HG03575 (cell line): ENCODE data around the gene ERMARD.

Experiments
- ATAC-seq: cut with Tn5 transposase; IDR thresholded peaks from one replicate; pipeline ENCODE4 v1.9.1; 2021; ENCODE audit not compliant: unreplicated experiment, insufficient number of reproducible peaks, low FRiP score; ENCODE audit errors: extremely low read depth

The ERMARD gene

DNA sequence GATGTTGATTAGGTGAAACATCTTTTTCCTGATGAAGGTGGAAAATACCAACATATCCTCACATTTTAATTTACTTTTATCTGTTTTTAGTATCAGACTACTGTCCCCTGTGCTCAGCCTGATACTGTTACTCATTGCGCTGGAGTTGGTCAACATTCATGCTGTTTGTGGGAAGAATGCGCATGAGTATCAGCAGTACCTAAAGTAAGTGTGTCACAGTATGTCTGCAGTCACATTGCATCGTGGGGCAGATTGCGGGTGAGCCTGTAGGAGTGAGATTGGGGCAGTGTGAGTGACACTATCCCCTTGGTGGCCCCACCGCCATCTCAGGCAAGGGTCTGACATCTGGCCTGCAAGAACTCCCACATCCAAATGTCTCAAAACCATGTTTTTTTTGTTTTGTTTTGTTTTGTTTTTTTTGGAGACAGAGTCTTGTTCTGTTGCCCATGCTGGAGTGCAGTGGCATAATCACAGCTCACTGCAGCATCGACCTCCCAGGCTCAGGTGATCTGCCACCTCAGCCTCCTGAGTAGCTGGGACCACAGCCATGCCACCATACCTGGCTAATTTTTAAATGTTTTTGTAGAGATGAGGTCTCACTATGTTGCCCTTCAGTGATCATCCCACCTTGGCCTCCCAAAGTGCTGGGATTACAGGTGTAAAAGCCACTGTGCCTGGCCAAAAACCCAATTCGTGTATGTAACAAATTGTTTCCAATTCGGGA, 27.8 kb downstream of the ERMARD start:
- no peak for ATAC-seq

GRCh38 chr6:169779896-169780295, 28.5 kb downstream of the ERMARD start:
- no peak for ATAC-seq

DNA sequence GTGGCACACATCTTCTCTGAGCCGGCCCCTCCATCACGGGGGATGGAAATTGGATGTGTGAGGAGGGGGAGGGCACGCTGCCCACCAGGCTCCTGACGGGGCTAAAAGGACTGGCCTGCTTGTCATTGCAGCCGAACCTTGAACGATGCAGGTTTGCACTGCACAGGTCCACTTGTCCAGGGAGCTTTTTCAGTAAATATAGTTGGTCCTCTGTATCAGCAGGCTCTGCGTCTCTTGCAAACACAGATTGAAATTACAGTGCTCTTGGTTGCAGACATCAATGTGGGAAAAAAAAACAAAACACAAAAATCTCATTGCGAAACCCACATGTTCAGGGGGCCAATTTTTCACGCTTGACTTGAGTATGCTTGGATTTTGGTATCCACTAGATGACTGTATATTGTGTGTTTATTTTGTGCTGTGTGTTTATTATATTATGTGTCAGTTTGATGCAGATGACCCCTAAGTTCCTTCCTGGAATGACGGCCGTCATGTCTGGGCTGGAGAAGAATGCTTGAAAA, 29.2 kb downstream of the ERMARD start:
- ATAC-seq, result no peak

DNA sequence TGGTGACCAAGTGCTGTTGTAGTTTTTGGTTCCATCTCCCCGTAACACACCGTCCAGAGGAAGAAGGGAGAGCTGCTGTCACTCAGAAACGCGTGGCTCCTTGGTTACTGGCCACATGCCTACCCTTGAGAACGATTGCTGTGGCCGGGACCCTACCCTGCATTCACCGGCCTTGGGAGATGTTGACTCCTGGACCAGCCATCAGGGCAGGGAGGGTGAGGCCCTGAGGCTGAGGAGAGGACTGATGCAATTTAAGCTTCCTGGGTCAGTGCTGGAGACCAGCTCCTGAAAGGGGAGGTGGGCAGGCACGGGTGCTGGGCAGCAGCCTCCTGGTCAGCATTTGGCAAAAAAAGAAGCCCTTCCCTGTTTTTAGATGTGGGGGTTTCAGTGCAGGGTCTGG, 31.5 kb downstream of the ERMARD start:
- no peak for ATAC-seq

DNA sequence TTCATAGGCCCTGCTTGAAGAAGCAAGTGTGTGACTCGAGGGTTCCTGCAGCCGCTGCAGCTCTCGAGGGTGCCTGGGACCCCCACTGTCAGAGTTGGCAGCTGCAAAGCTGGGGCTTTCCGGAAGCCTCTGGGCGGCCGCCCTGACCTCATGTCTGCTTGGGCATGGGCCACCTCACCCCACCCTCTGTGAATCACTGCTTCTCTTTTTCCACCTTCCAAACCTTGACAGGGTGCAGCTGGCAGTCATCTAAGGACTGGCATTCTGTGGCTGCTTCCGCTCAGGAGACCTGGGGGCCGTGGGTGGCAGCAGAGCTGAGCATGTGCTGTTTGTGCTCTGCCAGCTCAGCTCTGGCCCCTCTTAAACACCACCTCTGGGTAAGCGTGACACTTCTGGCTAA, 32.0 kb downstream of the ERMARD start:
- no peak for ATAC-seq

DNA sequence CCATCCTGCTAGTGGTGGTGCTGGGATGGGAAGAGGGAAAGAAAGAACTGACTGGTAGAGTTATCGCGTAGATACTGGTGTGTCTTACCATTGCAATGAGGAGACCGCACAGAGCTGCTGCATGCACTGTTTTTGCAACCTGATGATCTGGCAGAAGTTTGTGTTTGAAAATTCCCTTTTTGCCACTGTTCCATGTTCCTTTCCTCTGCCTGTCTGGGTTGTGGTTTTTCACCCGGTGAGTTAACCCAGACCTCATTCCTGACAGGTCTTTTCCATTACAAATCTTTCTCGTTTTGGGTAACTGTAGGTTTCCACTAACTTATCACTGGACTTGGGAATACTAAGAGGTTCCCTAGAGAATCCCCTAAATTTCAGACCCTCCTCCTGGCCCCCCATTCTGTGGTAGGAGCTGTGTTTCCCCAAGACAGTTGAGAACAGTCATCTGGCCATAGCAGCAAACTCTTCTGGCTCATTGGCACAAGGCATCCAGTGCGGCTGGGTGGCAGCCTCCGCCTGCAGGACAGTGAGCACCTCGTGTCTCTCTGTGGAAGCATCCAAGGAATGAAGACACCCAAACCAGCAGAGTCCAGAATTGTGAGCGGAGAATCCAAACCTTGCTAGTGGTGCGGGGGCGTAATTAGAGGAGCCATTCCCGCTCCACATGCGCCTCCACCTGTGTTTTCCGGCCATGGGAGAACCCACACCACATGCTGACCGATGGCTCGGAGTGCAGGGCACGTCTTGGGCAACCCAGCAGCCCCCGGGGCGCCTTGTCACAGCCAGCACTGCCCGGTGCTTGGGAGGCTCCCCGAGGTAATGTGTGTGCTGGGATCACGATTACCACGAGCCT, 32.8 kb downstream of the ERMARD start:
- ATAC-seq, result no peak

GRCh38 chr6:169784821-169785340, 33.5 kb downstream of the ERMARD start:
- no peak for ATAC-seq

DNA sequence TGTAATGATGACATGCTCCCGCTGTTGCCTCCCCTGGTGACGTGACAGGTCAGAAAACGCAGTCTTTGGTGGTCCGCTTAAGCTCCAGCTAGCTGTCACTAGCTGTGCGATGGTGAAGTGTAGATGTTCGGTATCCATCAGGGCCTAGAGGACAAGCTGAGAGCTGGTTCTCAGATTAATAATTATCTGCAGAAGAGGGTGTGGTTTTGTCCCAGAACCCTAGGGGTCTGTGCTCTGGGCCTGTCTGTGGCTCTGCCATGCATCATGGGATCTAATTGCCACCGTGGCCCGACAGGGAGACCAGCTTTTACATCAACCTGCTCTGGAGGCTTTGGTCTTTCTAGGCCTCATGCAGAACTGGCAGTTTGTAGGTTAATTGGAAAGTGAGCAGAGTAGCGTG, 34.1 kb downstream of the ERMARD start:
- no peak for ATAC-seq

GRCh38 chr6:169786349-169786748, 34.9 kb downstream of the ERMARD start:
- ATAC-seq, result no peak

DNA sequence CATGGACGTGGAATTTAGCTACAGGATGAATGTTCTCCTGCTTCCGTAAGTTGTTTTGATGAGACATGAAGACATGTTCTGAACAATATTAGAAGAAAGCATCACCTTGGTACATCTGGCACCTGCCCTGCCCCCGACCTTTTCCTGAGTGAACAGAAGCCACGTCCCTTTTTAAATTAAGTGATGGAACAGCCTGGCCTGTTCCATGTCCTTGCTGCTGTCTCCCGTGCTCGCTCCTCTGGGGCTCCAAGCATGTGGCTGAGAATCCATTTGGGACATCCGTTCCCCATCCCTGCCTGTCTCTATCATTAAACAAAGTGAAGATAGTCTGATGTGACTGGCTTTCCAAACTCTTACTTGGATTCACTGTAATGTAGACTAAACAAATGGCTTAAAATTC, 36.4 kb downstream of the ERMARD start:
- no peak for ATAC-seq

DNA sequence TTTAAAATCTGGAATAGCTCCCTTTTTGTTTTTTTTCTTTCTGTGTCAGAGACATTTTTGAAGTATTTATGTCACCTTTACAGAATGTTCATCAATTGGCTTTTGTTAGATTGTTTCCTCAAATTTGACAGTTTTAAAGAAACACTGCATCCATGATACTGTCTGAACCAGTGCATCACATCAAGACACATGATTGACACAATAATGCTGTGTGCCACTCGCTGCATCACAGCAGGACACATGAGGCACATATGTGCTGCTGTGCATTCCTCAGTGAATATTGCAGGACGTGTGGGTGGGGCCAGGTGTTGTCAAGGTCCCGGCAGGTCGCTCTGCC, 37.4 kb downstream of the ERMARD start:
- ATAC-seq, result no peak

DNA sequence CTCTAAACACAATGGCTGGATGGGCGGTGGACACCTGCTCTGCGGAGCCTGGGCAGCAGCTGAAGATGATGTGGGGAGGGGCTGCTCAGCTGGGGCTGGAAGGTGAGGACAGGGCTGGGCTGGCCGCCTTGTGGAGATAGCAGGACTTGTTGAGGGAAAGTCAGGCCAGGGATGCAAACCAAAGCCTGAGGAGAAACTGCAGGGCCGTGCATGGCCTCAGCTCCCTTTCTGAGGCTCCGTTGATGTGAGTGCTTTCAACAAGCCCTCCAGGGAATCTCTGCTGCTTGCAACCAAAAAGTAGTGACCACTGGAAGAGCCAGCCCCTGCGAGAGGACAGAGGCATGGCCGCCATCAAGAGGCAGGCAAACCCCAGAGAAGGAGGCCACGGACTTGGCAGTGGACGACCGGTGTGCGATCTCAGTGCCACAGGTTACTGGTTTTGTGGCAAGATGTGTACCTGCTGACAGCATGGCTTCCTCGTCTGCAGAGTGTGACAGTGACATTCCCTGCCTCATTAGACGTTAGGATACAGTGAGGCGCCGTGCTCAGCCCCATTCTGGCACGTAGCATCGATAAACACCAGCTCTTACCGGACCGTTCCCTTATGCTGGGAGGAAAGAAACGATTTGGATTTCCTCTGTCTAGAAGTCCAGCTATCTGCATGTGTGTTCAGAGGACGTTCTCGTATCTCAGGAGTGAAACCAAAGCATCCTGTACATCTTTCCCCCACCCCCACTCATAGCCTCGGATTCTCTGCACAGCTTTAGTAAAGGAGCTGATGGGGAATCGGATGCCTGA, 37.9 kb downstream of the ERMARD start:
- no peak for ATAC-seq

- no peak for ATAC-seq
These were observed 38.8 kb downstream of the ERMARD start for GRCh38 chr6:169789944-169790927.

GRCh38 chr6:169791721-169792131, 40.3 kb downstream of the ERMARD start:
- no peak for ATAC-seq

DNA sequence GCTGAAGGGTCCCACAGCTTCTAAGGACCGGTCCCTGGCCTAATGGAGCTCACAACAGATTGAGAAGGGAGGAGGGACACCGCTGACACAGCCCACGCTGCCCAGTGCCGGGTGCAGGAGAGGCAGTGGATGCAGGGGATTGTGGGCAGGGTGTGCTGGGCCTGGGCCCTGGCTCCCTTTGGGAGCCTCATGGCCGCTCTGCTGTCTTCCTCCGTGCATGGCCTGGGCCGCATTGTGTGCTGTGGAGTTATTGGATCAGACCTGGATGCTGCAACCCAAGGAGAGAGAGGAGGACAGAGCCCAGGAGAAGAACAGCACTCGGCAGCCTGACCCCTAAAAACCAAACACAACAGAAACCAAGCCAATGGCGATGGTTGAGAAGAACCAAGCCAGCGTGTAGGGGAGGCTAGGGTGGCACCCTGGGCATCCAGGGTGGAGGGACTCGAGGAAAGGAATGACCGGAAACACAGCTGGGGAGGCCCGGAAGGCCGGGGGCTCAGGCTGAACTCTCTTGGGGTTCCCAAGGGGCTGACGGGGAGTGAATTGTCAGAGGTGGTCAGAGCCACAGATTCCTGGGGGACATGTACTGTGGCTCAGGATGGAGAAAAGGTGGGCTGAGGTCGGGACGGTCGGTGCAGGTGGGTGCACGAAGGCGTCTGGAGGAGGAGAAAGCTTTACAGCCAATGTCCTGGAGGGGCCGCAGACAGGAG, 41.0 kb downstream of the ERMARD start:
- no peak for ATAC-seq

DNA sequence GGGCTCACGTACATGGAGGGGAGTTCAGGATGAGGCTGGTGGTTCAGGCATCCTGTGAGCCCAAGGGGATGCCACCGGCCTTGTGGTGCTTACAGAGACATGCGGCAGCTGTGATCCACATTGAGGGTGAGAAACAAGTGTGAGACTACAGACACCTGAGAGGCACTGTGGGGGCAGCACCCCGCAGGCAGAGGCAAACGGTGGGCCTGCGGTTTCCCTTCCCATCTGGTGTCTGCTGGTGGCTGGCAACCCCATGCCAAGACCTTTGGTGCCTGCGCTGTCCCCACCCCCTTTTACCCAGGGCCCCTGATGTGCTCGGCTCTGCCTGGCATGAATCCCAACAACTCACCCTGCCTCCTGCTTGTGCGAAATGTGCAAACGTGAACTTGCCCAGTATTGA, 42.0 kb downstream of the ERMARD start:
- ATAC-seq, result no peak

DNA sequence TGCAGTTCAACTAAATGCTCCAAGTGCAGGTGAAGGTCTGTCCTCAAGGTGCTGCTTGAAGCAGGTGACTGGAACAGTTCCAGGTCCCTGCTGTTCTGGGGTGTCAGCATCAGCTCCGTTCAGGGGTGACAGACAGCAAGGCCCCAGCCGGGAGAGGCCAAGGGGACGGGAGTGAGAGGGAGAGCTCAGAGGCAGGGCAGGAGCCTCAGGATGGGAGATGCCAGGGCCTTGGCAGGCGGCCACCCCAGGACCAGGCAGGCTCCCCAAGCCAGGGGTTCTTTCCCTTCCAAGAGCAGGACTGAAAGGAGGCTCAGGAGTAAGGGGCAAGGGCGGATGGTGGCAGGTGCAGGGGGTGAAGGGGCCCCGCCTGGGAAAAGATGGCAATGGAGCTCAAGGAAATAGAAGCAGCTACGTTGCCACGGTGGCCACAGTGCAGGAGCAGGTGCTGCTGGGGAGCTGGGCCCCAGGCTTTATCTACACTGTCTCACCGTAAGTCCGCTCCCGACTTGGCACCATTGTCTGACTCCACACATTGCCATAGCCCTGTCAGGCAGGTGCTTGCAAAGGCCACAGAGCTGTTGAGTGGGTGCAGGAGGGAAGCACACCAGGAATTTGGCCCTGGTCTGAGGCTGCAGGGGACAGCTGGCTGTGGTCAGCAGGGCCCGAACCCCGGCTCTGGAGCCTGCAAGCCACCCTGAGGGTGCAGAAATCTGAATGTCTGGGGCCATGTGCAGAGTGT, 43.1 kb downstream of the ERMARD start:
- ATAC-seq, result no peak
